ENCODE measurements around the gene MFSD6.

Gene MFSD6

GRCh38 chr2:190415251-190415650, 7.1 kb downstream of the MFSD6 start:
- Mint-ChIP-seq H3K27me3 (ENCODE audit: low read depth, poor library complexity) (peaks cover 34% of the 10 kb centered on the region), H3K4me3 (no peak overlapping the region), H3K36me3 (ENCODE audit: low read depth) (no peaks in the 10 kb centered on the region), H3K4me1 (no peaks in the 10 kb centered on the region), H3K27ac (no peak overlapping the region), H3K9me3 (no peaks in the 10 kb centered on the region)
- no peak for TF ChIP-seq CTCF (IDR thresholded peaks at IDR 0.05)
- no peak for DNase-seq

- Mint-ChIP-seq H3K4me1 (no peaks in the 10 kb centered on the region), H3K27me3 (ENCODE audit: low read depth, poor library complexity) (peaks cover 25% of the 10 kb centered on the region), H3K9me3 (no peaks in the 10 kb centered on the region), H3K36me3 (ENCODE audit: low read depth) (no peaks in the 10 kb centered on the region), H3K4me3 (no peak overlapping the region), H3K27ac (no peak overlapping the region)
- DNase-seq = no peak
- no peak for TF ChIP-seq CTCF (IDR thresholded peaks at IDR 0.05)
Observed at GRCh38 chr2:190415794-190416775, 7.9 kb downstream of the MFSD6 start.

GRCh38 chr2:190417045-190417842, 9.1 kb downstream of the MFSD6 start:
- Mint-ChIP-seq H3K27ac (no peak overlapping the region), H3K4me3 (no peak overlapping the region), H3K27me3 (ENCODE audit: low read depth, poor library complexity) (peaks cover 14% of the 10 kb centered on the region), H3K9me3 (no peaks in the 10 kb centered on the region), H3K4me1 (no peaks in the 10 kb centered on the region), H3K36me3 (ENCODE audit: low read depth) (no peaks in the 10 kb centered on the region)
- DNase-seq = no peak
- TF ChIP-seq CTCF (IDR thresholded peaks at IDR 0.05) = no peak

- Mint-ChIP-seq H3K27me3 (ENCODE audit: low read depth, poor library complexity) (peaks cover 12% of the 10 kb centered on the region), H3K4me1 (no peaks in the 10 kb centered on the region), H3K4me3 (no peak overlapping the region), H3K9me3 (no peaks in the 10 kb centered on the region), H3K27ac (no peak overlapping the region), H3K36me3 (ENCODE audit: low read depth) (no peaks in the 10 kb centered on the region)
- DNase-seq = no peak
- no peak for TF ChIP-seq CTCF (IDR thresholded peaks at IDR 0.05)
Observed at GRCh38 chr2:190418727-190419126, 10.6 kb downstream of the MFSD6 start.

GRCh38 chr2:190420801-190421200, 12.6 kb downstream of the MFSD6 start:
- Mint-ChIP-seq H3K4me1 (no peaks in the 10 kb centered on the region), H3K9me3 (peaks cover under 1% of the 10 kb centered on the region), H3K27me3 (ENCODE audit: low read depth, poor library complexity) (peaks cover 15% of the 10 kb centered on the region), H3K27ac (no peak overlapping the region), H3K4me3 (no peak overlapping the region), H3K36me3 (ENCODE audit: low read depth) (no peaks in the 10 kb centered on the region)
- no peak for DNase-seq
- TF ChIP-seq CTCF (IDR thresholded peaks at IDR 0.05) = no peak

Data from nephron progenitor cell (in vitro differentiated cells).